HTERT RPE-1 (cell line): ENCODE results near the gene TLR1.
"Not testable (repeated sequence)": the region's sequence is repeated elsewhere in the genome, so short reads cannot be mapped to it uniquely, and the experiment has no call there.

Experiments
- in situ Hi-C: fragments of 300-500 bp; cut with MboI; formaldehyde crosslinking; loops from 4 replicates; pipeline ENCODE4 v1.14.3; 2020; ENCODE audit warnings: low sequenced_read_pairs

Gene TLR1

DNA sequence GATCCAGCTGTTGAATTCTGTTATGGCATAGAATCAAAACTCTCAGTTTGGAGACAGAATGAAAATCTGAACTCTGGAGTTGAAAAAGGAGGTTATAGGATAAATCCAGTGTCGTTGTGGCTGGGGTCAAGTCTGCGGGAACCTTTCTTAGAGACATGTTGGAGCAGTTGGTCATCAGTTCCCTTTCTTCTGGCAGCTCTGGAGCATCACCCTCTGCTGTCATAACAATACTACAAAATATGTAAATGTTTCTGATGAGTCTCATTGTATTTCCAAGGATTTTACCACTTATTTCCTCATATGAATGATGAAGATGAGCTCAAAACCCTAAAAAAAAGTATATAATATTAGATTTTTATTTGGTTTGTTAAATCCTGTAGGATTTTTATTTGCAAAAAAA lies 29.3 kb downstream of the TLR1 start:
- in situ Hi-C loops = no loop called here

GRCh38 chr4:38774181-38774955 lies 30.2 kb downstream of the TLR1 start:
- in situ Hi-C loops = no loop called here

DNA sequence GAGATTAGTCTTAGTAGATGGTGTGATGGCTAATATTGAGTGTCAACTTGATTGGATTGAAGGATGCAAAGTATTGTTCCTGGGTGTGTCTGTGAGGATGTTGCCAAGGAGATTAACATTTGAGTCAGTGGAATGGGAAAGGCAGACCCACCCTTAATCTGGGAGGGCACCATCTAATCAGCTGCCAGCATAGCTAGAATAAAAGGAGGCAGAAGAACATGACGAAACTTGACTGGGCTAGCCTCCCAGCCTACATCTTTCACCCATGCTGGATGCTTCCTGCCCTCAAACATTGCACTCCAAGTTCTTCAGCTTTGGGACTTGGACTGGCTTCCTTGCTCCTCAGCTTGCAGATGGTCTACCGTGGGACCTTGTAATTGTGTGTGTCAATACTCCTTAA lies 34.3 kb downstream of the TLR1 start:
- in situ Hi-C loops = not testable (repeated sequence)

GRCh38 chr4:38769857-38770256 lies 34.7 kb downstream of the TLR1 start:
- in situ Hi-C loops = no loop called here

DNA sequence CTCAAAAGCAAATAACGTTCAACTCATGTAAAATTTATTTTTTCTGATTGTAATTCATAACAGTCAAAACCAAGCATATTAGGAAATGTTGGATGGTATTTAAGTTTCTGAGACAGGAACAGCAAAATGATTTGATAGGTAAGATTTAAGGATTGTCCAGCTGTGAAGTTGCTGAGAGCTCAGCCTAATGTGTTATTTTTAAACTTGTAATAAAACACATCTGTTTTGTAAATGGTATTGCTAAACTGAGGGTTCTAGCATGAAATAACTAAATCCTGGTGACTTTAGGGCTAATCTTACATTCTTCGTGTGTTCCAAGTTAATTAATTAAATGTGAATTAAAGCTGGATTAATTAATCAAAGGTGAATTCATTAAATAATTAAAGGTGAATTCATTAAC lies 35.1 kb downstream of the TLR1 start:
- in situ Hi-C loops = no loop called here

DNA sequence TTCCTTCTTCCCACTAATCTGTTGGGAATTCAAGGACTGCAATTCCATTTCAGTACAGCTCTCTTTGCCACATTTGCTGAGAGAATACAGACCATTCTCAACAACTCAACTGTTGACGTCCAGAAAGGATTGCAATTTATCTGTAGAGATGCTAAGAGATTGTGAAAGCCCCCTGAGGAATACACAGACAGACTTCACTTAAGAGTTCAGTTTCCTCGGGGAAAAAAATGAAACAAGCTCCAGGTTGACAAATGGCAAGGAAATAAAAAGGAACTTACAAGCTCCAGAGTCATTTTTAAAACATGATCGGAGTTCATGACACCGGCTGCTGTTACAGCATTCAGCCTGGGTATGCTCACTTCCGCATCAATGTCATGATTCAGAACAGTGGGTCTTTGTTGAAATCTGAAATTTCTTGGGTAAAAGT lies 35.6 kb downstream of the TLR1 start:
- in situ Hi-C loops = no loop called here

DNA sequence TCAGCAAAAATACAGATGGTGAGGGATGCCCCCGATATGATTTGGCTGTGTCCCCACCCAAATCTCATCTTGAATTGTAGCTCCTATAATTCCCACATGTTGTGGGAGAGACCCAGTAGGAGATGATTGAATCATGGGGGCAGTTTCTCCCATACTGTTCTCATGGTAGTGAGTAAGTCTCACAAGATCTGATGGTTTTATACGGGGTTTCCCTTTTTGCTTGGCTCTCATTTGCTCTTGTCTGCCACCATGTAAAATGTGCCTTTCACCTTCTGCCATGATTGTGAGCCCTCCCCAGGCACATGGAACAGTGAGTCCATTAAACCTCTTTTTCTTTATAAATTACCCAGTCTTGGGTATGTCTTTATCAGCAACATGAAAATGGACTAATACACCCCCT lies 37.7 kb downstream of the TLR1 start:
- in situ Hi-C loops = not testable (repeated sequence)

GRCh38 chr4:38765382-38765781 lies 39.2 kb downstream of the TLR1 start:
- in situ Hi-C loops = no loop called here

GRCh38 chr4:38764277-38764676 lies 40.3 kb downstream of the TLR1 start:
- in situ Hi-C loops = no loop called here

DNA sequence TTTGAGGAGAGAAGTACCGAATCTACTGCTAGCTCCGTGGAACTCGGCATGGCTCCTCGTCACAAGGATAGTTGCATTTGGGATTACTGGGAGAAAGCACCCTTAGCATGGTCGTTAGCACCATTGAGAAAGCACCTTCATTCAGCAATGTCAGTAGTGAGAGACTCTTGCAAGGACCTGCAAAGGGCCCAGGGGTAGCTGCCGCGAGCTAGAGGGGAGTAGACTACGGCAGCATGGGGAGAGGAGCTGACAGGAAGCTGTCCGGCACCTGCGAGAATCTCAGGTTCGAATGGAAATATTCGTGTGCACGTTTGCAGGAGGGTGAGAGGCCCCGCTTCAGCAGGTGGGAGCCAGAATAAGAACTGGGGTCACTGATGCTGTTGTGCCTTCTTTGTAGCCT lies 42.0 kb downstream of the TLR1 start:
- in situ Hi-C loops = no loop called here

DNA sequence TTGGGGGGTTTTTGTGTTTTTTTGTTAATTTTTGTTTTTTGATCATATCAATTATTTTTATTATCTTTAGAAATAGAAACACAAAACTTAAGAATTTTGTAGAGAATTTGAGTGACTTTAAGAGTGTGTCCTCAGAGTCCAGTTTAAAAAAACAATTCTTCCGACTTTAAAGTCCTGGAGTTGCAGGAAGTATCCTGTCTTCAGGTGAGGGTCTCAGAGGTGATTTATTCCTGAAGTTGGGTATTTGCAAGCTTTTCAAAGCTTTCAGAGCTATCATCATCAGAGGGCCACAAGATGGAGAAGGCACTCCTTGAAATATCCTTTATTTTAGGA lies 44.8 kb downstream of the TLR1 start:
- in situ Hi-C loops = no loop called here

GRCh38 chr4:38759113-38759789 lies 45.3 kb downstream of the TLR1 start:
- in situ Hi-C loops = no loop called here

- in situ Hi-C loops = no loop called here
Observed at GRCh38 chr4:38757945-38758600, 46.5 kb downstream of the TLR1 start.

DNA sequence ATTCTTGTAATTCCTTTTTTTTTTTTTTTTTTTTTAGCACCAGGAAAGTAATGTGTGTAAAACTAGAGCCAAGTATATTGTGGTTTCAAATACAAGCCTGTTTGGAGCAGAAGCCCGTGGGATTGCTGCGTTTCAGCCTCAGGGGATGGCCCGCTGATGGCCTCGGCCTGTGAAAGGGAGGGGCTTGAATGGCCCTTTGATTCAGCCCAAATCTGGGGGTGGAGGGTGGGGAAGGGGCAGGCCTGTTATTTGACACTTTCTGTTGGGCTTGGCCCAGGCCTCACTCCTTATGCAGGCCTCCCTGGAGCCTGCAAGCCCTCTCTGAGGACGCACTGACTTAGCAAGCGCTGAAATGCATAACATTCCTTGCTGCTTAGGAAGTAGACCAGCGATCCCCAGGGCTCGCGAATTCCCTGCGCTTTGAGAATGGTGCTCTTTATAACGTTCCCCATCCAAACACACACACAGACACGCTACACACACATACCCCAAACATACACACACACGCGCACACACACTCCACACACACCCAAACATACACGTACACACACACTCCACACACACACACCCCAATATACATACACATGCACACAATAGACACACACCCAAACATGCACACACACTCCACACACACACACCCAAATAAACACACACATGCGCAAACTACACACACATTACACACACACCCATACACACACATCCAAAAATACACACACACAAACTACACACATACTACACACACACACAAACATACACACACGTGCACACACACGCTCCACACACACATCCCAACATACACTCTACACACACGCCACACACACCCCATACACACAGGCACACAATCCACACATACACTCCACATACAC lies 51.4 kb downstream of the TLR1 start:
- in situ Hi-C loops = no loop called here

DNA sequence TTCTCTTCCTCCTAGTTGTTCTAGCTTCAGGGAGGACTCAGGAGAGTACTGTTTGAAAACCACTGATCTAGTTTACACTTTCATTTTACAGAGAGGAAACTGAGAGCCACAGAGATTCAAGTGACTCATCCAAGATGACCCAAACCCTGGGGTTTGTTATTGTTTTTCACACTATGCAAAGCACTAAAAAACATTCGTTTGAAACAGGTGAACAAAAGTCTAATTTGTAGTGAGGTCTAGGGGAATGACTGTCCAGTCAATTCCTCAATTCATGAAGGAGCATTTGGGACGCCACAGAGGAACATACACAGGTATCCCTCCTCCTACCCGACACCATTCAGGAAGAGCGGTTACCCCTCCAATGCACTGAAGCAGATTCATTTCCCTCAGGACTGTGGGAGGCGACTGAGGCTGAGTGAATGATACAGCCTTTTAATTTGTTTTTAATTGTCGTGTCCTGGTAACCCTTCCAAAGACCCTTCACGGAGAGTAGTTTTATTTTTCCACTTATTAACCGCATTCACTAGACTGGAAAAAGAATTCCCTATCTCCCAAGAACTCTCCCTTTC lies 52.1 kb downstream of the TLR1 start:
- in situ Hi-C loops = no loop called here

DNA sequence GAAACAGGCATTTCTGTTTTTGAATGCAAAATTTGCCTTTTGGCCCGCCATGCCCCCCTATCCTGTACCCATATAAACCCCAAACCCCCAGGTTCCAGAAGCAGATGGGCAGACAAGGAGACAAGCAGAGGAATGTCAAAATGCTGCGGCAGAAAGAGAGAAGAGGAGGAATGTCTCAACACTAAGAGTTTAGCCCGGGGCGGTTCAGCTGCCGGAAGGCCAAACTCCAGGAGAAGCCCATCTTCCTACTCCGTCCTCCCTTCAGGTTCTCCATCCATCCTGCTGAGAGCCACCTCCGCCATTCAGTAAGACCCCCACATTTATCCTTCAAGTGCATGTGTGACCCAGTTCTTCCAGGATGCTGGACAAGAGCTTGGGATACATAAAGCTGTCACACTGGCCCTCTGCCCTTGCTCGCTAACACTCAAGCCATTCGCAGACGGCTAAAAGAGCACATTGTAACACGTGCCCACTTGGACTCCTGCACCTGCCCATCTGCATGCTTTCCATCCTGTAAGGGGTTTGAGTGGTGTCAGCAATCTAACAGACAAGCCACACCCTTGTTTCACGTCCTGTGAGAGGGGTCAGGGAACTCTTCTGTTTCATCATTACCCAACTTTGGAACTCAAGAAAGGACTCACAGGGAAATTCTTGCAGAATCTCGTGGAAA lies 53.1 kb downstream of the TLR1 start:
- in situ Hi-C loops = no loop called here

GRCh38 chr4:38749336-38749735 lies 55.3 kb downstream of the TLR1 start:
- in situ Hi-C loops = no loop called here

DNA sequence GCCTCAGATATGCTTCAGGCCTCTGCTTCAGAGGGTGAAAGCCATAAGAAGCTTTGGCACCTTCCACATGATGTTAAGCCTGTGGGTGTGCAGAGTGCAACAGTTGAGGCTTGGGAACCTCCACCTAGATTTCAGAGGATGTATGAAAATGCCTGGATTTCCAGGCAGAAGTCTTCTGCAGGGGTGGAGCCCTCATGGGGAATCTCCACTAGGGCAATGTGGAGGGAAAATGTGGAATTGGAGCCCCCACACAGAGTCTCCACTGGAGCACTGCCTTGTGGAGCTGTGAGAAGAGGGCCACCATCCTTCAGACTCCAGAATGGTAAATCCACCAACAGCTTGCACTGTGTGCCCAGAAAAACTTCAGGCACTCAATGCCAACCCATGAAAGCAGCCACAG lies 57.0 kb downstream of the TLR1 start:
- in situ Hi-C loops = no loop called here
